Suppressor macrophage treated with lipopolysaccharide for 4 hours (primary cell): ENCODE results near the gene CDAN1.
"Not testable (repeated sequence)": the region's sequence is repeated elsewhere in the genome, so short reads cannot be mapped to it uniquely, and the experiment has no call there.

Experiments used
- DNase-seq: peaks from one replicate; pipeline ENCODE4 v3.0.0-alpha.2; 2020

The CDAN1 gene

DNA sequence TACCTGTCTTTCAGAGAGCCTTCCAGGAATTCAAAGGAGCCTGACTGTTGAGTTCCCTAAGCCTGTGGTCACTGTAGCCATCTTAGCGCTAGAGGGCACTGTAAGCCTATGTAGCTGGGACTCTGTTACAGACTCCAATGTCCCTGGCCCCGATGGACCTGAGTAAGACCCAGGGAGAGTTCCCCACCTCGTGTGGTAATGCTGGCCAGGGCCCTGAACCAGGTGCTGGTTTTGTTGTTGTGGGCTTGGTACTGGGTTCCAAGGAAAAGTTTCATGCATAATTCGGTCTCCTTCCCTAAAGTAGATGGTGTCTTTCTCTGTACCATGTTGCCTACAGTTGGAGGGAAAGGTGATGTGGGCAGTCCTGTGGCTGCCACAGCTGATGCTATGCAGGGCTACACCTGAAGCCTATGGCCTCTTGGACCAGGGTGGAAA lies 32.4 kb downstream of the CDAN1 start:
- peak; percentile 73 for DNase-seq

- DNase-seq: no peak
These were observed 40.3 kb downstream of the CDAN1 start for GRCh38 chr15:42696626-42697025.

GRCh38 chr15:42695527-42696071 lies 41.3 kb downstream of the CDAN1 start:
- DNase-seq: no peak

GRCh38 chr15:42694398-42694797 lies 42.5 kb downstream of the CDAN1 start:
- no peak for DNase-seq

GRCh38 chr15:42693942-42694341 lies 43.0 kb downstream of the CDAN1 start:
- DNase-seq: no peak

- DNase-seq: no peak
These were observed 43.4 kb downstream of the CDAN1 start for GRCh38 chr15:42693496-42693895.

GRCh38 chr15:42692997-42693396 lies 43.9 kb downstream of the CDAN1 start:
- no peak for DNase-seq

- DNase-seq: no peak
These were observed 44.4 kb downstream of the CDAN1 start for GRCh38 chr15:42692536-42692935.

DNA sequence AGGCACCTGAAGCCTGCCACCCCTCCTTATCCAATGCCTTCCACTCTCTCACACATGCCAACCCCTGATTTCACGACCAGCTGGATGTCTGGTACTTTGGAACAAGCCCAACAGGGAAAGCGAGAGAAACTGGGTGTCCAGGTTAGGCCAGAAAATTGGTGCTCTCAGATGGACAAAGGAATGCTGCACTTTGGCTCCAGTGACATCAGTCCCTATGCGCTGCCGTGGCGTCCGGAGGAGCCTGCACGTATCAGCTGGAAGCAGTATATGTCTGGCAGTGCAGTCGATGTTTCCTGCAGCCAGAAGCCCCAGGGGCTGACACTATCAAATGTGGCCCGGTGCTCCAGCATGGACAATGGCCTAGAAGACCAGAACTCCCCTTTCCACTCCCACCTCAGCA lies 45.2 kb downstream of the CDAN1 start:
- DNase-seq: no peak

DNA sequence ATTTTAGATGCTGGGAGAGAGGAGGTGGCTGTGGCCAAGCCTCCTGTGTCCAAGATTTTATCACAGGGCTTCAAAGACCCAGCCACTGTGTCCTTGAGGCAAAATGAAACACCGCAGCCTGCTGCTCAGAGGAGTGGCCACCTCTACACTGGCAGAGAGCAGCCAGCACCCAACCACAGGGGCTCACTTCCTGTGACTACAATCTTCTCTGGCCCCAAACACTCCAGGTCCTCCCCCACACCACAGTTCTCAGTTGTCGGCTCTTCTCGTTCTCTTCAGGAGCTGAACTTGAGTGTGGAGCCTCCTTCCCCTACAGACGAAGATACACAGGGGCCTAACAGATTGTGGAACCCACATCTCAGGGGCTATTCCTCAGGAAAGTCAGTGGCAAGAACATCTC lies 45.6 kb downstream of the CDAN1 start:
- DNase-seq: no peak

- DNase-seq: no peak
These were observed 48.6 kb downstream of the CDAN1 start for GRCh38 chr15:42688301-42688700.

DNA sequence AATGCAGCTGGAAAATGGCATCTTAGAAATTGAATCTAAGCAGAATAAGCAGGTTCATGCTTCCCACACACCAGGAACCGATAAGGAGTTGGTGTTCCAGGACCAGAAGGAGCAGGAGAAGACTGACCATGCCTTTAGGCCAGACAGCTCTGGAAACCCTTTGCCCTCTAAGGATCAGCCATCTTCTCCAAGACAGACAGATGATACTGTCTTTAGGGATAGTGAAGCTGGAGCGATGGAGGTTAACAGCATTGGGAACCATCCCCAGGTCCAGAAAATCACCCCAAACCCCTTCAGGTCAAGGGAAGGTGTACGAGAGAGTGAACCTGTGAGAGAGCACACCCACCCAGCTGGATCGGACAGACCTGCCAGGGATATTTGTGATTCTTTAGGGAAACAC lies 49.2 kb downstream of the CDAN1 start:
- DNase-seq: no peak

GRCh38 chr15:42686281-42686680 lies 50.6 kb downstream of the CDAN1 start:
- DNase-seq: no peak

DNA sequence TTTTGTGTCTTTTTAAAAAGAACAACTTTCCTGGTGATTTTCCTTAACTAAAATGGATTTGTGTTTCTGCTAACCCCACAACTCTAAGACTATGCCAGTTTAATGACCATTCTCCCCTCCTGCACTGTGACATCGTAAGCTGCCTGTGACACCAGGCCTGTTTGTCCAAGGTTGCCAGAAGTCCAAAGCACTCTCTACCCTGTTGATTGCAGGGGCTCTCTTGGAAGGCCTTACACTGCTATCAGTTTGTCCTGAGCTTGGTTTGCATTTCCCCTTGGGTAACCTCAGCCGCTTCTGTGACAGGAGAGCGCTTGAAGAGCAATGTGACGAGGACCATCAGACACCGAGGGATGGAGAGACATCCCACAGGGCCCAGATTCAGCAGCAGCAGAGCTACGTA lies 55.8 kb downstream of the CDAN1 start:
- DNase-seq: no peak

- not testable (repeated sequence) for DNase-seq
These were observed 56.8 kb downstream of the CDAN1 start for GRCh38 chr15:42680142-42680482.

DNA sequence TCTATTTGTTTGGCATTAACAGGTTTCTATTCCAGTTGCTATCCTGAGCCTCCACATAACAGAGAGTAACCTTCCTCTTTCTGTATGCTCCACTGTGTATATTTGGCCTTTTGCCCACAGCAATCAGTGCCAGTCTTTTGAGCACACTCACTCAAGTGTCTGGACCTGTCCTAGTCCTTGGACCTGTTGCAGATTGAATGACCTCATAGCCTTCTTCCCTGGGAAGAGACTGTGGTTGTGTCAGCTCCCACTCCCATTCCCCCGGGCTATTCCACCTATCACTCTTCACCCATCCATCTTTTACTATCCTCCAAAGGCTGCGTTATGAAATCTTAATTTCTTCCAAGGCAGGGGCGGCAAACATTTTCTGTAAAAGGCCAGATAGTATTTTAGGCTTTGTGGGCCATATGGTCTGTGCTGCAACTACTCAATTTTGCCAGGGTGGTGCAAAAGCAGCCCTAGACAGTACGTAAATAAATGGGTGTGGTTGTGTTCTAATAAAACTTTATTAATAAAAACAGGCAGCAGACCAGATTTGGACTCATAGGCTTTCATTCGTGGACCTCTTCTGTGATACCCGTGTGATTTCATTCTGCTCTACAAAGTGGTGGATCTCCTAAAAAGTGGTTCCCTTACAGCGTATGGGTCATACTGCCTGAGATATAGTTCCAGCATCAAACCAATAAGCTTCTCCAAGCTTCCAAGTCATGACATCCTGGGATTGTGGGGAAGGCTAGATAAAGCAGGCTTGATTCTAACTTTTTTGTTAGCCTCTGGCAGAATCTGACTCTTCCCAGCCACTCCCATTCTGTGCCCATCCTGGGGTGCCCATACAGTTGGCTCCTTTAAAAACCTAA lies 57.4 kb downstream of the CDAN1 start:
- no peak for DNase-seq

- DNase-seq: no peak
These were observed 61.9 kb downstream of the CDAN1 start for GRCh38 chr15:42675021-42675420.

- no peak for DNase-seq
These were observed 62.5 kb downstream of the CDAN1 start for GRCh38 chr15:42674472-42674871.
